IPS DF 6.9 (cell line): ENCODE measurements around the gene ACTRT2.

Experiments
- DNase-seq: peaks from one replicate; pipeline ENCODE4 v3.0.0-alpha.2; 2013; ENCODE audit warnings: low read depth, low spot score
- H3K27ac ChIP-seq: one replicate; pipeline ENCODE4 v1.5.1; 2013; ENCODE audit warnings: low read length, control low read depth
- H3K27me3 ChIP-seq: 2 replicates; pipeline ENCODE4 v1.6.1; 2013; ENCODE audit warnings: mild to moderate bottlenecking, low read length; ENCODE audit not compliant: control insufficient read depth, insufficient read depth
- H3K36me3 ChIP-seq: 2 replicates; pipeline ENCODE4 v1.6.1; 2013; ENCODE audit warnings: low read length; ENCODE audit not compliant: control insufficient read depth, insufficient read depth
- H3K4me1 ChIP-seq: 2 replicates; pipeline ENCODE4 v1.6.1; 2013; ENCODE audit warnings: low read length; ENCODE audit not compliant: control insufficient read depth, insufficient read depth
- H3K4me3 ChIP-seq: 2 replicates; pipeline ENCODE4 v1.5.1; 2013; ENCODE audit warnings: mild to moderate bottlenecking, low read length
- H3K9me3 ChIP-seq: 2 replicates; pipeline ENCODE4 v1.6.1; 2013; ENCODE audit warnings: low read length, inconsistent platforms; ENCODE audit not compliant: control insufficient read depth, insufficient read depth
- WGBS: extraction: QIAGEN DNeasy Blood & Tissue Kit; methylation state at CpG from one replicate; pipeline ENCODE4 v1.1.7; 2013; ENCODE audit warnings: mixed read lengths, missing lambda C conversion rate; ENCODE audit not compliant: insufficient read length, insufficient coverage; 5-methylcytosine and 5-hydroxymethylcytosine counted together

Gene ACTRT2

GRCh38 chr1:3070309-3070643 lies 49.0 kb downstream of the ACTRT2 start:
- no peak overlapping the region; the same call in 1 of the 2 replicates for H3K4me3 ChIP-seq

GRCh38 chr1:3070644-3071564 lies 49.6 kb downstream of the ACTRT2 start:
- no peak for DNase-seq
- peaks cover 58% of the 10 kb centered on the region for H3K27me3 ChIP-seq
- H3K4me3 ChIP-seq, result no peak overlapping the region
- WGBS, result no CpG with 5 or more reads among the region's 97 CpGs
- no peaks in the 10 kb centered on the region for H3K36me3 ChIP-seq
- peaks cover 4% of the 10 kb centered on the region; the same call in 1 of the 2 replicates for H3K4me1 ChIP-seq
- peaks cover 2% of the 10 kb centered on the region; the same call in 1 of the 2 replicates for H3K9me3 ChIP-seq
- no peak overlapping the region for H3K27ac ChIP-seq

More at GRCh38 chr1:3070309-3070643, 49.0 kb downstream of the ACTRT2 start:
- DNase-seq, result no peak
- no CpG with 5 or more reads among the region's 57 CpGs for WGBS
- peaks cover 2% of the 10 kb centered on the region; the same call in 1 of the 2 replicates for H3K9me3 ChIP-seq
- H3K36me3 ChIP-seq, result no peaks in the 10 kb centered on the region
- peaks cover 60% of the 10 kb centered on the region for H3K27me3 ChIP-seq
- peaks cover 4% of the 10 kb centered on the region; the same call in 1 of the 2 replicates for H3K4me1 ChIP-seq
- no peak overlapping the region for H3K27ac ChIP-seq

GRCh38 chr1:3071565-3072390 lies 50.5 kb downstream of the ACTRT2 start:
- Histone ChIP-seq H3K27me3 (peaks cover 51% of the 10 kb centered on the region), H3K36me3 (no peaks in the 10 kb centered on the region), H3K4me3 (no peak overlapping the region), H3K4me1 (peaks cover 4% of the 10 kb centered on the region; the same call in 1 of the 2 replicates), H3K27ac (no peak overlapping the region), H3K9me3 (peaks cover 2% of the 10 kb centered on the region; the same call in 1 of the 2 replicates)
- no peak for DNase-seq
- no CpG with 5 or more reads among the region's 17 CpGs for WGBS
